Medulla oblongata (tissue), 1 donor: Measurements from ENCODE around the gene NRAS.

ENCODE experiments used
- DNase-seq: peaks from one replicate; pipeline ENCODE4 v3.0.0-alpha.2; 2015; ENCODE audit errors: extremely low spot score

The NRAS gene

DNA sequence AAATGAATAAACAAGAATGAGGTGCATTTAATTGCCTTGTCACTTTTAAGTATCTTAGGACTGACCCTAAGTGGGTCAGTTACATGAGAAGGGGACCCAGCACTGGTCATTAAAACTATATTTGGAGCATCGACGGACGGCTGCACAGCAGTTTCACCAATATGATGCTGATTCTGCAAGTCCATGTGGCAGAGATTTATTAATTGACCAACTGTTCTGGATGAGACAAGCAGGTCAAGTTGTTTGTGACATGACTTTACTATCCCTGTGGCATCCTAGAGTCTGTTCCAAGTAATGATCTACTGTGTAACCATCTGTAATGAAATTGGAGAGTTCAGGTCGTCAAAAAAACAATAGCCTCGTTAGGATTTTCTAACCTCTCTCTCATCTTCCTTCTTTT, 30.7 kb downstream of the NRAS start:
- DNase-seq, result no peak

DNA sequence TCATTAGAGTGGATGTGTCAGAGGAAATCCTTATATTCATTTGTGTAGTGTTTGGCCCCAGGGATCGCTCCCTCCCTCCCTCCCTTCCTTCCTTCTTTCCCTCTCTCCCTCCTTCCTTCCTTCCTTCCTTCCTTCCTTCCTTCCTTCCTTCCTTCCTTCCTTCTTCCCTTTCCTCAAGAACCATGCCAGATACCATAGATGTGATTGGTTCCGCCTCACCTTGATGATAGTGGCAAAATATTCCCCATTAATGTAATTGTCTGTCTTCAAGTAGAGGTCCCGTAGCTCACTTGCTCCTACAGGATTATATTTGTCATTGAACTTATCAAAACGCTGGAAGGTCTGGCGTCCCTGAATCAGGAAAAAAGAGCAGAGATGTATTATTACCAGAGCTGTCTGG, 38.9 kb downstream of the NRAS start:
- DNase-seq, result no peak

DNA sequence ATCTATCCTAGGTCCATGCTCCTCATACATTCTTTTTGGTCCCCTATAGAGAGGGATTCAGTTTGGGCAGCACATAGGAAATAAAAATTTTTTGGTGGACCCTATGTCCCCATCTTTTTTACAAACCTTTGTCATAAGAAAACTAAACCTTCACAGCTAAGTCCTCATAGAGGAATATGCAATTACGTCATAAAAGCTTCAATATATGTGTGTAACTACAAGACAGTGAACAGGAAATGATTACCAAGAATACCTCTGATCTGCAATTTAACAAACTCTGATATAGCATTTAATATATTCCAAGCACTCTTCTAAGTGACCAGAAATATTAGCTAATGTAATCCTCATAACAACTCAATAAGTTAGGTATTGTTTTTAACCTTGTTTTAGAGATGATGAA, 40.5 kb downstream of the NRAS start:
- no peak for DNase-seq

DNA sequence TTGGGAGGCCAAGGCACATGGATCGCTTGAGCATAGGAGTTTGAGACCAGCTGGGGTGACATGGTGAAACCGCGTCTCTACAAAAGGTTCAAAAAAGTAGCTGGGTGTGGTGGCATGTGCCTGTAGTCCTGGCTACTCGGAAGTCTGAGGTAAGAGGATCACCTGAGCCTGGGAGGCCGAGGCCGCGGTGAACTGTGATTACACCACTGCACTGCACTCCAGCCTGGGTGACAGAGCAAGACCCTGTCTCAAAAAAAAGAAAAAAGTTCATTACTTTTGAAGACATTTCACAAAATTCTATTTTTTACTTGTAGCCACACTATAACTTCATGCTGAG, 44.7 kb downstream of the NRAS start:
- no peak for DNase-seq

DNA sequence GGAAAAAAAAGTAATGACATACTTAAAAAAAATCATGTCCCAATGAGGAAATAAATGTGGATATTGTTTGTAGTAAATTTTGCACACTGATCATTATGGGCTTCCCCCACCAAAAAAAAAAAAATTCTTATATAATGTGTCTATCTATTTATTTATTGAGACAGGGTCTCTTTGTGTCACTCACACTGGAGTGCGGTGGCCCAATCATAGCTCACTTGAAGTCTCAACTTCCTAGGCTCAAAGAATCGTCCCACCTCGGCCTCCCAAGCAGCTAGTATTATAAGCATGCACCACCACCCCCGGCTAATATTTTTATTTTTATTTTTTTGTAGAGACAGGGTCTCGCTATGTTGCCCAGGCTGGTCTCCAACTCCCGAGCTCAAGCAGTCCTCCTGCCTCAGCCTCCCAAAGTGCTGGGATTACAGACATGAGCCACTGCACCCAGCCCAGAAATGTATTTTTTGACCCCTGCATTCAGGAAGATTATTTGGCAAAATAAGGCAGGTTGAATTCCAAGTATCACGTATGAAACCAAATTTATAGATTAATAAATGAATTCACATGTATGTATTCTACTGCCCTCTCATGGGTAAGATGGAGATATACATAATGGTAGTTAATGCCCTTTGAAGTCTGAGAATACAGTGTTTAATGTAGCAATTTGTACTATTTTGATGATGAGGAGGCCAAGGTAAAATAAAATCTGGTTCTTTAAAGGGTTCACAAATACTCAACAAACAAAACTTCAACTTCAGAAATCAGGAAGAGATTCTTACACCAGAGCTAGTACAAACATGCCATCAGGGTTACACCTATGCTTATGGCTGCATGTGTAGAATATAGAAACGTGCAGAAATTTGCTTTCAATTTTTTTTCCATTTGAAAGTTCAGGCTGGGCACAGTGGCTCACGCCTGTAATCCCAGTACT, 45.3 kb downstream of the NRAS start:
- DNase-seq, result no peak

DNA sequence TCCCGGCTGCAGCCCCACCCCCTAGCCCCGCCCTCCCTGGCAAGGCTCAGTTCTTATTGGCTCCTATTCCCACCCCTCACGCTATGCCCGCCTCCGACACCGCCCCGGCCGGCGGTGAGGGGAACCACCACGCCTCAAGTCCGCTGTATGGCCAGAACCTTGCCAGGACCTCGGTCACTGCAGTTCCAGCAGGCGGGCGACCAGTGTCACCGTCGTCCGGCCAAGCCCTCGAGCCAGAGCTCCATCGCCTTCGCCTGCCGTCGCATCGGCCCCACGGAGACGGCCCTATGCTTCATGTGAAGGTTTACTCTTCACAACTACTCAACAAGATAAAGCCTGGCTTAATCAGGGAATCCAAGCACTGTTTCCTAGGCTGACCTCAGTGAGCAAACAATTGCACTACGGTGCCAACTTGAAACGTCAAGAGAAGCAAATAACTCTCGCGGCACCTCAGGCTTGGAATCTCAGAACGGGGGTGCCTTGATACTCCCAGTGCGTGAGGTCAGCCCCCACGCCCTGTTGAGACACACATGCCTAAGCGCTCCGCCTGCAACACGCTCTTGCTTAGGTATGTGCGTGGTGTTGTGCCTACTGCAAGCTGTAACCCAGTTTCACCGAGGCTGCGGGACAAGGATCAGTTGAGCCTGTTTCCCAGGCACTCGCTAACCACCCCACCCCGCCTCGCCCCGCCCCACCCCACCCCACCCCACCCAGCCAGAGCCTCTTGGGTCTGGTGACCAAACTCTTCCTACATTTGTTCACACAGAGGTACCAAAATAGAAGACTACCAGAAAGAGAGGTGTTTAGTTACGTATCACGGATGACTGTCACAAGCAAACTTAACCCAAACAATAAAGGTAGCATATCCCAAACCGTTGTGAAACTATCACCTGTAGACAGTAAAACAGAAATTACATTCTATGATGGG, 46.2 kb downstream of the NRAS start:
- peak; percentile 93 for DNase-seq

DNA sequence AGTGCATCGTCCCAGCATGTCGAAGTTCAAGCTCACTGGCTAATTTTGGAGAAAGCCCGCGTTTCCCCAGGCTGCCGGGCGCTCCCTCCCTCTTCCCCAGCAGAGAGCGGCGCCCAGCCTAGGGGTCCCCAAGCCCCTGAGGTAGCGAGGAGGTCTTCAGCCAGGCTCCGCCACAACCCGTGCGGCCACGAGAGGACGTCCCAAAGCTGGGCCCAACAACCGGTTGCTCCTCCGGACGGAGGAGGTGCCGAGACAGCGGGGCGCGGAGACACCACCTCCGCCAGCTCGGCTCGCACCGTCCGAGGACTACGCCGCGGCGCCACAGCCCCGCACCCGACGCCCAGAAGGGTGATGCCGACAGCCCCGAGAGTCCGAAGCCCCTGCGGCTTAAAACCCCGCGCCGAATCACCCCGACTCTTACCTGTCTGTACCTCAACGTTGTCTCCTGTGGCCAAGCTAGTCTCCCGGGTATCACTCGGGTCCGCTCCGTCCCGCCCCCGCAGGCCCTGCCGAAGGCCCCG, 46.9 kb downstream of the NRAS start, which contains the start of gene DENND2C:
Gene DENND2C (minus strand): TSS at position 488 of the 521 bp plus-strand sequence. CDS start 44,065 bp downstream, outside the sequence.
- DNase-seq, result no peak

DNA sequence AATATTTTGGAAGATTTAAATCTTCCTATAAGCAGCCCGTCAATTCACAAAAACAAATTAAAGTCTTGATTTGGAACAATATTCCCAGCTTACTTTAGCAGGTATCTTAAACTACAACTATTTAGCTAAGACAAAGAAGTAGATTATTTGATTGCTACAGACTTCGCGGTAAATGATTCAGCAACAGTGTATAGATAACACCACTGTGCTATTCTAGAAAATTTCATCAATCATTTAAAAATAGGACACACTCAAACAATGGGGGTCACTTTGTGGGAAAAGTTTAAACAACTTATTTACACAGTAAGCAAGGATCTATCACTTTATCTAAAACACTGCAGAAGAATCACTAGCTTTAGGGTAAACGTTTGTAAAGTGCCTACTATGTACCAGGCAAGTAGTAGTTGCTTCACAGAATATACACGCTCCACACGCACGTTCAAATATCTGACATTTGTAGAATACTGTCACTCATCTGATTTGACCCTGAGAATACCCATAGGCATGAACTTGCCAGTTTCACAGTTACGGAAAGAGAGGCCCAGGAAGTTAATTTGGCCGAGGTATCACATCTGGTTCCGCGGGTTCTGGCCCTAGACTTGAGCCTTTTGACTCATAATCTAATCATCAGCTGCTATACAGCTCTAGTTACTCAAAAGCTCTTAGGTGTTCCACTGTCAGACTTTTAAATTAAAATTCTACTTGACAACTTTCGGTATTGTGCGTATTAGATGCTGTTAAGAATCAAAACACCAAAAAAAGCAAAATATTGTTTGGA, 47.6 kb downstream of the NRAS start:
- no peak for DNase-seq

DNA sequence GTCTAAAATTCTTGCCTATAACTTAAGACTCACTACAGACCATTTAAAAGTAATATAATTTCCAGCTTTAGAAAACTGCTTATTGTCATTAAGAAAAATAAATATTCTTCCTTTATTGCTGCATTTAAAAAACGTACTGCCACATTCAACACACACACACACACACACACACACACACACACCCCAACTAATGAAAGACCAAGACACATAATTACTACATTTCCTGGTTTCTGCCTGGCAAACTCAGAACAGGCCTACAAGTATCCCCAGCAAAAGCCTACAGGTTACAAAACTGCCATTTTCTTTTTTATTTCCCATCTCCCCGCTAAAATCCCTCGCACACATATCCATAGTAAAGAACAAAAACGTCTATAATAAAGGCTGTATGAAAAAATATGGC, 48.2 kb downstream of the NRAS start:
- DNase-seq, result no peak

DNA sequence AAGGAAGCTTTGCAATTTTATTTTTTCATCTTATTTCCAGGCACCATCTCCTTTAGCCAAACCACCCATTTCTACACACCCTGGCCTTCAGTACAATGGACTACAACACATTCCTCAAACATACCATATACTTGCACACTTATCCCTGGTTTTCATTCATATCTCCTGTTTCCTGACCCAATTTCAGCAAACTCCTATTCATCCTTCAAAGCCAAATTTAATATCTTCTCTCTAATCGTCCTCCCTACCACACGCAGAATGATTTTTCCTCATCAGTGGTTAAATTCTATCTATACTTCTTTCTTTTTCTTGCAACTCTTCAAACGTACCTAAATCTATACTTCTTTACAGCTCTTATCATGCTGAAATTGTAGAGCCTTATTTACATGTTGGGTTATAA, 49.6 kb downstream of the NRAS start:
- DNase-seq, result no peak

DNA sequence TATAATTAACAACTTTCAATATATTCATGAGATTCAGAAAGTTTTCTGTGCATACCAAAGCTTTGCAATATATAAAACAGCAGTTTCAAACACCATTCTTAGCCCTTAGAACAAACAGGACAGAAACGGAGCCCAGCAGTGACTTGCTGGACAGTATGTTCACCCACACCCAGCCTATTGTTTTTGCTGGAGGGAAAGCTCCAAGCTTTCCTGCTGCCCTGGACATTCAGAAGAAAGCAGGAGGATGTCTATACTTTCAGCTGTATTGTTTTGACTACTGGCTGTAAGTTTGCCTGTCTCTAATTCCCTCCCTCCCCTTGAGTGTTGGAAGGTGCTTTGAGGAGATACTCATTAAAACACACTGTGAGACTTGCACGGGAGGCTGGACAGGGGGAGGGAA, 56.3 kb downstream of the NRAS start:
- DNase-seq, result no peak
